HEK293T (cell line): ENCODE results near the gene GPC4.

Experiments used
- CTCF ChIA-PET: fragments of 350-600 bp; formaldehyde crosslinking; extraction: SDS; loops from one replicate; lab custom pipeline; 2021; ENCODE audit warnings: antibody characterized with exemption, inconsistent platforms; lab: Yijun Ruan, JAX
- POLR2A ChIA-PET: fragments of 350-600 bp; formaldehyde crosslinking; extraction: SDS; loops from one replicate; lab custom pipeline; 2020; ENCODE audit warnings: antibody characterized with exemption, inconsistent platforms; lab: Yijun Ruan, JAX
- DNase-seq: peaks from one replicate; pipeline ENCODE4 v3.0.0; 2012; ENCODE audit warnings: mixed read lengths; ENCODE audit errors: extremely low spot score
- ARNT ChIP-seq: fragments of 450-650 bp; IDR thresholded peaks from 2 replicates; pipeline ENCODE4 v1.6.1; 2017; ENCODE audit warnings: mild to moderate bottlenecking
- BHLHE40 ChIP-seq: fragments of 450-650 bp; IDR thresholded peaks from 2 replicates; pipeline ENCODE4 v1.6.1; 2016; ENCODE audit warnings: mild to moderate bottlenecking, moderate library complexity, borderline replicate concordance
- CTBP1 ChIP-seq: fragments of 450-650 bp; IDR thresholded peaks from 2 replicates; pipeline ENCODE4 v1.6.1; 2016; ENCODE audit warnings: borderline replicate concordance
- ELF4 ChIP-seq: fragments of 450-650 bp; IDR thresholded peaks from 2 replicates; pipeline ENCODE4 v1.6.1; 2017; ENCODE audit warnings: antibody characterized with exemption
- FOXA1 ChIP-seq: fragments of 450-650 bp; IDR thresholded peaks from 2 replicates; pipeline ENCODE4 v1.6.1; 2016; ENCODE audit warnings: mild to moderate bottlenecking
- FOXK2 ChIP-seq: fragments of 450-650 bp; IDR thresholded peaks from 2 replicates; pipeline ENCODE4 v1.6.1; 2016; ENCODE audit warnings: mild to moderate bottlenecking
- FOXM1 ChIP-seq: fragments of 450-650 bp; IDR thresholded peaks from 2 replicates; pipeline ENCODE4 v1.6.1; 2017; ENCODE audit warnings: mild to moderate bottlenecking, borderline replicate concordance
- HDGF ChIP-seq: fragments of 450-650 bp; IDR thresholded peaks from 2 replicates; pipeline ENCODE4 v1.6.1; 2017; ENCODE audit warnings: antibody characterized with exemption, borderline replicate concordance
- L3MBTL2 ChIP-seq: fragments of 450-650 bp; conservative IDR thresholded peaks from 2 replicates; pipeline ENCODE4 v1.6.1; 2016; ENCODE audit warnings: mild to moderate bottlenecking
- LEF1 ChIP-seq: fragments of 450-650 bp; IDR thresholded peaks from 2 replicates; pipeline ENCODE4 v1.6.1; 2017; ENCODE audit warnings: mild to moderate bottlenecking, borderline replicate concordance
- NFRKB ChIP-seq: fragments of 450-650 bp; IDR thresholded peaks from 2 replicates; pipeline ENCODE4 v1.6.1; 2016; ENCODE audit warnings: mild to moderate bottlenecking, moderate library complexity
- SP1 ChIP-seq: fragments of 450-650 bp; IDR thresholded peaks from 2 replicates; pipeline ENCODE4 v1.6.1; 2017
- SUZ12 ChIP-seq: fragments of 450-650 bp; IDR thresholded peaks from 2 replicates; pipeline ENCODE4 v1.6.1; 2016; ENCODE audit warnings: mild to moderate bottlenecking
- TARDBP ChIP-seq: fragments of 450-650 bp; IDR thresholded peaks from 2 replicates; pipeline ENCODE4 v1.6.1; 2016
- ZNF384 ChIP-seq: fragments of 450-650 bp; IDR thresholded peaks from 2 replicates; pipeline ENCODE4 v1.6.1; 2016
- TF ChIP-seq, protein P1 (sequence below): fragments of 450-650 bp; IDR thresholded peaks from 2 replicates; pipeline ENCODE4 v1.6.1; 2016

Gene GPC4

DNA sequence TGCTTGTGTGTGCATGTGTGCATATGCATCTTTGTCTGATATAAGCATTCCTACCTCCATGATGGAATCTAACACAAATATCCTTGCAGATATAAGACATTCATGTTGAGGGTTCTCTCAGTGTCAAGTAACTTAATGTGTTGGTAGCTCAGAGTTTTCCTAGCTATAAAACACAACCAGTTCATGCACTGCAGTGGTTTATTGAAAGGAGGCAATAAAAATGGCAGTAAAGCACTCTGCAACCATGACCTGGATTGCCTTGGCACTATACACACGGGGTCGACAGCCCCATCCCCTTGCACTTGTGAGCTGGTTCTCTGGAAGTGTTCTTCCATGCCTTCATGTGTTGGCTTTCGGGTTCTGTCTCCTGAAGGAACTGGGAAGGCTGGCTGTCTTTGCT lies 38.9 kb downstream of the GPC4 start:
- TF ChIP-seq TARDBP, result no peak
- TF ChIP-seq ZNF384, result no peak
- no peak for TF ChIP-seq ARNT
- TF ChIP-seq SUZ12, result no peak
- TF ChIP-seq, protein P1, sequence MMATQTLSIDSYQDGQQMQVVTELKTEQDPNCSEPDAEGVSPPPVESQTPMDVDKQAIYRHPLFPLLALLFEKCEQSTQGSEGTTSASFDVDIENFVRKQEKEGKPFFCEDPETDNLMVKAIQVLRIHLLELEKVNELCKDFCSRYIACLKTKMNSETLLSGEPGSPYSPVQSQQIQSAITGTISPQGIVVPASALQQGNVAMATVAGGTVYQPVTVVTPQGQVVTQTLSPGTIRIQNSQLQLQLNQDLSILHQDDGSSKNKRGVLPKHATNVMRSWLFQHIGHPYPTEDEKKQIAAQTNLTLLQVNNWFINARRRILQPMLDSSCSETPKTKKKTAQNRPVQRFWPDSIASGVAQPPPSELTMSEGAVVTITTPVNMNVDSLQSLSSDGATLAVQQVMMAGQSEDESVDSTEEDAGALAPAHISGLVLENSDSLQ, result no peak
- no peak for TF ChIP-seq ELF4
- no peak for TF ChIP-seq HDGF
- no peak for TF ChIP-seq NFRKB
- TF ChIP-seq L3MBTL2, result no peak
- TF ChIP-seq SP1, result no peak
- no peak for TF ChIP-seq FOXM1
- no peak for TF ChIP-seq LEF1
- TF ChIP-seq CTBP1, result no peak
- no peak for TF ChIP-seq FOXK2
- TF ChIP-seq BHLHE40, result no peak
- no peak for TF ChIP-seq FOXA1
- CTCF ChIA-PET, result no interaction called here
- DNase-seq, result no peak
- POLR2A ChIA-PET, result no interaction called here

GRCh38 chrX:133375615-133376340 lies 39.5 kb downstream of the GPC4 start:
- ChIA-PET CTCF (no interaction called here), POLR2A (no interaction called here)
- peak; percentile 32 for DNase-seq
- TF ChIP-seq HDGF (no peak), LEF1 (no peak)

DNA sequence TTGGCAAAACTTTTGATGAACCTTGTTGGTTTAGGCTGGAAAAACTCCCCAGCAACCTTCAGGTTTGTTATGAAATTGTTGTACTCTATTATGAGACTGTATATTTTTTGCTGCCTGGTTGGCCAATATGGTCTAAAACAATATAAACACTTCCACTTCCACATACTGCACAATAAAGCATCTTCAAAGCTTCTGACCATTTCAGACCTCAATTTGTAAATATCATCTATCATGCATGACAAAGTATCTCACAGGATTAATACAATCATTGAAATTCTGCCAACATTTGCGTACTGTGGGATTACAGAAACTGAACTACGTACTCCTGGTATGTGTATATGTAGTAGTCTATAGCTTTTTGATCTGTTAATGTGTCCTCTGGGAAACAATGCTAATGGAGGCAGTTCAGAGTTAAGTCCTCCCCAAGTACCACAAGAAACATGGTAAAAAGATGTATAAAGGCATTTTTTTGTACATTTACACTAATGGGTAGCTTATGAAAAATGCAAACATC lies 40.4 kb downstream of the GPC4 start:
- CTCF ChIA-PET, result no interaction called here
- POLR2A ChIA-PET, result no interaction called here
- no peak for TF ChIP-seq ZNF384
- TF ChIP-seq NFRKB, result no peak
- TF ChIP-seq, protein P1, result no peak
- no peak for TF ChIP-seq SUZ12
- no peak for TF ChIP-seq LEF1
- TF ChIP-seq HDGF, result no peak
- TF ChIP-seq L3MBTL2, result no peak
- TF ChIP-seq SP1, result no peak
- TF ChIP-seq FOXM1, result no peak
- no peak for TF ChIP-seq ARNT
- no peak for TF ChIP-seq ELF4
- TF ChIP-seq CTBP1, result no peak
- no peak for DNase-seq

GRCh38 chrX:133373386-133374079 lies 41.8 kb downstream of the GPC4 start:
- DNase-seq, result no peak
- ChIA-PET POLR2A (no interaction called here), CTCF (no interaction called here)
- TF ChIP-seq ARNT, result no peak
- no peak for TF ChIP-seq TARDBP
- no peak for TF ChIP-seq L3MBTL2
- TF ChIP-seq FOXA1, result no peak
- no peak for TF ChIP-seq CTBP1
- TF ChIP-seq, protein P1, result no peak
- no peak for TF ChIP-seq FOXM1
- TF ChIP-seq SUZ12, result no peak
- TF ChIP-seq ELF4, result no peak
- TF ChIP-seq NFRKB, result no peak
- TF ChIP-seq FOXK2, result no peak
- no peak for TF ChIP-seq HDGF

- CTCF ChIA-PET, result no interaction called here
- no peak for DNase-seq
- TF ChIP-seq LEF1 (no peak), CTBP1 (no peak), BHLHE40 (no peak), TARDBP (no peak), ZNF384 (no peak), FOXM1 (no peak), ARNT (no peak), SP1 (no peak), NFRKB (no peak), FOXA1 (no peak)
- POLR2A ChIA-PET, result no interaction called here
Measured at GRCh38 chrX:133370696-133371275, 44.5 kb downstream of the GPC4 start.

GRCh38 chrX:133369065-133369464 lies 46.2 kb downstream of the GPC4 start:
- ChIA-PET CTCF (no interaction called here), POLR2A (no interaction called here)
- DNase-seq, result no peak
- no peak for TF ChIP-seq NFRKB
- TF ChIP-seq, protein P1, result no peak
- TF ChIP-seq LEF1, result no peak
- no peak for TF ChIP-seq SP1
- no peak for TF ChIP-seq ELF4
- no peak for TF ChIP-seq ZNF384
- TF ChIP-seq SUZ12, result no peak
- no peak for TF ChIP-seq FOXA1
- no peak for TF ChIP-seq FOXK2
- no peak for TF ChIP-seq TARDBP
- TF ChIP-seq L3MBTL2, result no peak
- no peak for TF ChIP-seq ARNT
- no peak for TF ChIP-seq HDGF
- no peak for TF ChIP-seq FOXM1
